Thoracic aorta (tissue), 2 donors: ENCODE results near the gene HMX1. TPM values are rescaled to one million over a fixed set of nuclear protein-coding genes. Genes with fewer than 3 reads are reported as not detected.

Experiments
- ATAC-seq: fragments of 150-250 bp; one replicate; pipeline ENCODE4 v1.8.0; 2017; ENCODE audit warnings: low read depth; ENCODE audit not compliant: insufficient number of reproducible peaks, low FRiP score
- DNase-seq: peaks from one replicate; pipeline ENCODE4 v3.0.0-alpha.2; 2020; ENCODE audit warnings: low spot score
- H3K27ac ChIP-seq, 2 donors: fragments of 200-600 bp; sonication (generic); 1 replicate in 1 of 2; 2 replicates in 1 of 2; pipeline ENCODE4 v1.5.1; 2016; ENCODE audit warnings: mild to moderate bottlenecking in 2 of 2, moderate library complexity in 2 of 2
- H3K27me3 ChIP-seq: fragments of 200-600 bp; sonication (generic); replicated peaks from 2 replicates; pipeline ENCODE4 v1.6.0; 2016; ENCODE audit warnings: mild to moderate bottlenecking; ENCODE audit not compliant: insufficient read depth
- H3K36me3 ChIP-seq: fragments of 200-600 bp; sonication (generic); one replicate; pipeline ENCODE4 v1.5.1; 2016
- H3K4me1 ChIP-seq, 2 donors: fragments of 200-600 bp; sonication (generic); 1 replicate in 1 of 2; 2 replicates in 1 of 2; pipeline versions ENCODE4 v1.5.1 to v1.6.0; 2016; ENCODE audit warnings: low read depth in 2 of 2, mild to moderate bottlenecking in 1 of 2; ENCODE audit not compliant: control insufficient read depth in 1 of 2
- H3K4me3 ChIP-seq: fragments of 200-600 bp; sonication (generic); 2 replicates; pipeline ENCODE4 v1.5.1; 2016; ENCODE audit warnings: mild to moderate bottlenecking
- H3K9me3 ChIP-seq: fragments of 200-600 bp; sonication (generic); 2 replicates; pipeline ENCODE4 v1.5.1; 2016
- total RNA-seq, 2 donors: library from RNA; depleted of rRNA; stranded (reverse); fragments of >200 nt; gene quantifications; one replicate each; pipeline versions ENCODE4 v1.1.0 to v1.2.3, GENCODE V29; 2016
- TF ChIP-seq, protein P1 (sequence below): fragments of 200-600 bp; sonication (generic); IDR thresholded peaks from one replicate; pipeline ENCODE4 v1.5.1; 2019; ENCODE audit warnings: antibody characterized with exemption

The HMX1 gene
- total RNA-seq, 2 donors from 2014 or later, result 0.28 TPM; not detected in 1

DNA sequence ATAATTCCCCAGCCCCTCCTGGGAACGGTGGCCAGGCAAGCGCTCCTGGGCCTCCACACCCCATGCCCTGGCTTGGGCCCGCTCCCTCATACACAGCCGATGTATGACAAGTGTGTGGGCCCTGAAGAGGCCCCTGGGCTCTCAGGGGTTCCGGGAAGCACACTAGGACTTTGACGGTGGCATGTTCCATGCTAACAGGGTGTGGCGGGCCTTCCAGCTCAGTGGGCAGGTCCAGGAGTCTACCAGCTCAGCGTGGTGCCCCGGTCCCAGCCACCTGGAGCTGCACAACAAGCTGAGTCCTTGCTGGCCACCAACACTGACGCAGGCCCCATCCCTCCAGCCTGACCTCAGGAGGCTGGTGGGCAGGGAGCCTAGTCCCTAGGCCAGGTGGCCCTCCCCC, 24.4 kb upstream of the HMX1 start:
- H3K4me3 ChIP-seq, result no peak overlapping the region
- H3K27me3 ChIP-seq, result no peaks in the 10 kb centered on the region
- peaks cover 4% of the 10 kb centered on the region for H3K9me3 ChIP-seq
- peaks cover 0 to 7% of the 10 kb centered on the region in 2 donors for H3K4me1 ChIP-seq
- TF ChIP-seq, protein P1, sequence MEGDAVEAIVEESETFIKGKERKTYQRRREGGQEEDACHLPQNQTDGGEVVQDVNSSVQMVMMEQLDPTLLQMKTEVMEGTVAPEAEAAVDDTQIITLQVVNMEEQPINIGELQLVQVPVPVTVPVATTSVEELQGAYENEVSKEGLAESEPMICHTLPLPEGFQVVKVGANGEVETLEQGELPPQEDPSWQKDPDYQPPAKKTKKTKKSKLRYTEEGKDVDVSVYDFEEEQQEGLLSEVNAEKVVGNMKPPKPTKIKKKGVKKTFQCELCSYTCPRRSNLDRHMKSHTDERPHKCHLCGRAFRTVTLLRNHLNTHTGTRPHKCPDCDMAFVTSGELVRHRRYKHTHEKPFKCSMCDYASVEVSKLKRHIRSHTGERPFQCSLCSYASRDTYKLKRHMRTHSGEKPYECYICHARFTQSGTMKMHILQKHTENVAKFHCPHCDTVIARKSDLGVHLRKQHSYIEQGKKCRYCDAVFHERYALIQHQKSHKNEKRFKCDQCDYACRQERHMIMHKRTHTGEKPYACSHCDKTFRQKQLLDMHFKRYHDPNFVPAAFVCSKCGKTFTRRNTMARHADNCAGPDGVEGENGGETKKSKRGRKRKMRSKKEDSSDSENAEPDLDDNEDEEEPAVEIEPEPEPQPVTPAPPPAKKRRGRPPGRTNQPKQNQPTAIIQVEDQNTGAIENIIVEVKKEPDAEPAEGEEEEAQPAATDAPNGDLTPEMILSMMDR, result no peak
- H3K27ac ChIP-seq, result no peak overlapping the region
- DNase-seq (no peak), ATAC-seq (no peak)
- H3K36me3 ChIP-seq, result no peaks in the 10 kb centered on the region

DNA sequence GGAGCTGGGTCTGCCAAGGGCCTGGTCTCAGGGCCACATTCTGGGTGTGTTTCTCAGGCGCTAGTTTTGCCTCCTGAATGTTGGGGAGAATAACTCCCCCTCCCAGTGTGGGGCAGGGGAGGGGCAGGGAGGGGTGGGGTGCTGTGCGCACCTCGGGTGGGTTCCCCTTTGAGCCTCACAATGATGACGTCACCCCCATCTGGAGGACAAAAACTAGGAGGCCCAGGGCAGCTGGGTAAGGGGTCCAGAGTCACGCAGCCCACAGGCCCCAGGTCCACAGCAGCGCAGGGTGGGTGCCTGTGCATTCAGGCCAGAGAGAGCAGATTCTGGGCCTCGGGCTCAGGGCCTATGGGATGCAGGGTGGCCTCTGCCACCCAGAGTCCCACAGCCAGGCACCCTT, 23.7 kb upstream of the HMX1 start:
- DNase-seq (no peak), ATAC-seq (no peak)

DNA sequence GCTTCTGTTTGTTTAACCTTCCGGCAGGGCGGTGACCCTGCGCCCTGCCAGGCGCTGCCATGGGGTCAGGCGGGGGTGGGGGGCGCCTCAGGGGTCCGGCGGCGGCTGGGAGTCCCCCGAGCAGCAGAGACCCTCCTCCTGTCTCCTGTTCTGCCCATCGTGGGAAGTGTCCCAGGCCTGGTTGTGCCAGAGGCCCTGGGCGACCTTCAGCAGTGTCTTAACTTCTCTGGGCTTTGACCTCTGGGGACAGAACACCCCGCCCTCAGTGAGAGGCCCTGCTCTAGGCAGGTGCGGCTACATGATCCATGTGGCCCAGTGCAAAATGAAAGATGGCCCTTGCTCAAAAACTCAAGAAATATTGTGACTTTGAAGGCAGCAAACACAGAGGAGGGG, 22.8 kb upstream of the HMX1 start:
- TF ChIP-seq, protein P1, result no peak
- ATAC-seq (no peak), DNase-seq (no peak)
- H3K4me3 ChIP-seq, result no peak overlapping the region
- H3K27me3 ChIP-seq, result no peaks in the 10 kb centered on the region
- peaks cover 0 to 7% of the 10 kb centered on the region in 2 donors for H3K4me1 ChIP-seq
- no peaks in the 10 kb centered on the region for H3K36me3 ChIP-seq
- no peak overlapping the region for H3K27ac ChIP-seq
- H3K9me3 ChIP-seq, result no peaks in the 10 kb centered on the region

More for the DNA sequence above, 23.7 kb upstream of the HMX1 start:
- TF ChIP-seq, protein P1, result no peak
- Histone ChIP-seq H3K4me3 (no peak overlapping the region), H3K9me3 (no peaks in the 10 kb centered on the region), H3K27ac (no peak overlapping the region), H3K4me1 (peaks cover 0 to 7% of the 10 kb centered on the region in 2 donors), H3K36me3 (no peaks in the 10 kb centered on the region), H3K27me3 (no peaks in the 10 kb centered on the region)

DNA sequence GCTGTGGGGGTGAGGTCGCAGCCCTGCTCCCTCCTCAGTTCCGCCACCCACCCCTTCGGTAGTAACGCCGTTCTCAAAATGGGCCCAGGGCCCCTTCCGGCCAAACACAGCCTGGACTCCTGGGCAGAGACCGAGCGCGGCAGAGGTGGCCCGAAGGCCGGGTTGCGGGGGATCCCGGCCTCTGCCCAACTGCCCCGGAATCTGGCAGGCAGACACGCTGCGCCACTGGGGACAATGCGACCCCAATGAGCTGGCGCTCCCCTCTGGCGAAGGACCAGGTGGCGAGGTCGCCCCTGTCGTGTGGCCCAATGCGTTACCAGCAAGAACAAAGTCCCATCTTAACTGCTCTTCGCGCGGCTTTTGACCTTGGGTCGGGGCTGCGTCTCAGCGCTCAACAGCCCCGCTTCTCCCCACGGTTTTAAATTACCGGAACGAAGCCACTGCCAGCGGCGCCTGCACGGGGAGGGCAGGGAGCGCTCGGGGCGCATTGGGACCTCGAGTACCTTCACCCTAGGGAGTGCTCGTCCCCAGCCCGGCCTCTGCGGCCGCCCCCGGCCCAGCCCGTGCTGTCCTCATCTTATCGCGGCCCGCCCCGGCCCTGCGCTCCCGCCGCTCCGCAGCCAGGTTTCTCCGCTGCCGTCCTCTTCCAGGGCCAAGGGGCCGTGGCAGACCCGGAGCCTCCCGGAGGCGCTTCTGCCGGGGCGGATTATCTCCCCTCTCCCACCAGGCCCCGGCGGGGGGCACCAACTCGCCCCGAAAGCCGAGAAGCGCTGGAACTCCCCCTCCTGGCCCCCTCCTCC, 22.2 kb upstream of the HMX1 start:
- H3K4me3 ChIP-seq, result no peak overlapping the region
- ATAC-seq, result no peak
- DNase-seq, result no peak
- TF ChIP-seq, protein P1, result no peak
- no peak overlapping the region for H3K27ac ChIP-seq
- H3K9me3 ChIP-seq, result no peaks in the 10 kb centered on the region
- H3K27me3 ChIP-seq, result no peaks in the 10 kb centered on the region
- H3K4me1 ChIP-seq, result peaks cover 0 to 7% of the 10 kb centered on the region in 2 donors
- no peaks in the 10 kb centered on the region for H3K36me3 ChIP-seq

DNA sequence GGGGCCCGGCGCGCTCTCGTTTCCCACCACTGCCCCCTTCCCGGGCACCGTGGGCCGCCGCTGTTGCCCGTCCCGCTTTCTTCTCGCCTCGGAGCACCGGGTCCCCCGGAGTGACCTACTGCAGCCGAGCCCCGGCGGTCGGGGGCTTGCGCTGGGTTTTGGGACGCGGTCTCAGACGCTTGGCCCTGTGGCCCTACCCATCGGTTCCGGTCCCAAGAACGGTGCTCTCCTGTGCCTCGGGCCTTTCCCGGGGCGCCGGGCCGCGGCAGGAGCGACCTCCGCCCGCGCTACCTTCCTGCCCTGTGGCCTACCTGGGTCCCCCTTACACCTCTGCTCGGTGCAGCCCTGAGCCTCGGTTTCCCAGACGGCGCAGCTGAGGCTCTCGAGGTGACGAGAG, 21.6 kb upstream of the HMX1 start:
- Histone ChIP-seq H3K9me3 (no peaks in the 10 kb centered on the region), H3K36me3 (no peaks in the 10 kb centered on the region), H3K4me1 (peaks cover 0 to 7% of the 10 kb centered on the region in 2 donors), H3K27ac (no peak overlapping the region), H3K27me3 (no peaks in the 10 kb centered on the region), H3K4me3 (no peak overlapping the region)
- TF ChIP-seq, protein P1, result no peak
- ATAC-seq (no peak), DNase-seq (no peak)
